C4-2B (cell line): ENCODE measurements around the gene RHBDL1.

Source experiments
- ZFX ChIP-seq: fragments of 450-650 bp; IDR thresholded peaks from 2 replicates; pipeline ENCODE4 v1.6.1; 2017
- TF ChIP-seq, protein P1 (sequence below): fragments of 450-650 bp; conservative IDR thresholded peaks from 2 replicates; pipeline ENCODE4 v1.5.1; 2017; ENCODE audit warnings: mild to moderate bottlenecking

DNA sequence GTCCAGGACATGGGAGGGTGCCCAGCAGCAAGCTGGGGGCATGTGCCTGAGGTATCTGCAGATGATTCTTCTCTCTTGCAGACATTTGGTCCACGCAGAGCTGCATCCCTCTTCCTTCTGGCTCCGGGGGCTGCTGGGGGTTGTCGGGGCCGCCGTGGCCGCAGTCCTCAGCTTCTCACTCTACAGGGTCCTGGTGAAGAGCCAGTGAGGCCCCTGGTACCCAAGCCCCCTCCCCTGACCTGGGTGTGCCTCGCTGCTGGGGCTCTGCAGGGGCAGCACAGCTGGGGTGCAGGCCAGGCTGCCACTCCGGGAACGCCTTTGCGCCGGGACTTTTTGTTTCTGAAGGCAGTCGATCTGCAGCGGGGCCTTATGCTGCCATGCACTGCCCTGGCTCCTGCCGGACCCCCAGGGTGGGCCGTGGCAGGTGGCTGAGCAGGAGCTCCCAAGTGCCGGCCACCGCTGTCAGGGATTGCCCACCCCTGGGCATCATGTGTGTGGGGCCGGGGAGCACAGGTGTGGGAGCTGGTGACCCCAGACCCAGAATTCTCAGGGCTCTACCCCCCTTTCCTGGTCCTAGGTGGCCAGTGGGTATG, 2.0 kb upstream of the RHBDL1 start:
- TF ChIP-seq, protein P1, sequence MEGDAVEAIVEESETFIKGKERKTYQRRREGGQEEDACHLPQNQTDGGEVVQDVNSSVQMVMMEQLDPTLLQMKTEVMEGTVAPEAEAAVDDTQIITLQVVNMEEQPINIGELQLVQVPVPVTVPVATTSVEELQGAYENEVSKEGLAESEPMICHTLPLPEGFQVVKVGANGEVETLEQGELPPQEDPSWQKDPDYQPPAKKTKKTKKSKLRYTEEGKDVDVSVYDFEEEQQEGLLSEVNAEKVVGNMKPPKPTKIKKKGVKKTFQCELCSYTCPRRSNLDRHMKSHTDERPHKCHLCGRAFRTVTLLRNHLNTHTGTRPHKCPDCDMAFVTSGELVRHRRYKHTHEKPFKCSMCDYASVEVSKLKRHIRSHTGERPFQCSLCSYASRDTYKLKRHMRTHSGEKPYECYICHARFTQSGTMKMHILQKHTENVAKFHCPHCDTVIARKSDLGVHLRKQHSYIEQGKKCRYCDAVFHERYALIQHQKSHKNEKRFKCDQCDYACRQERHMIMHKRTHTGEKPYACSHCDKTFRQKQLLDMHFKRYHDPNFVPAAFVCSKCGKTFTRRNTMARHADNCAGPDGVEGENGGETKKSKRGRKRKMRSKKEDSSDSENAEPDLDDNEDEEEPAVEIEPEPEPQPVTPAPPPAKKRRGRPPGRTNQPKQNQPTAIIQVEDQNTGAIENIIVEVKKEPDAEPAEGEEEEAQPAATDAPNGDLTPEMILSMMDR = no peak
- no peak for TF ChIP-seq ZFX
